Activated T-cell treated with anti-CD3 and anti-CD28 coated beads for 1 hour (primary cell): ENCODE results near the gene SMURF2.
"Not testable (repeated sequence)": the region's sequence is repeated elsewhere in the genome, so short reads cannot be mapped to it uniquely, and the experiment has no call there.

Source experiments
- DNase-seq: peaks from one replicate; pipeline ENCODE4 v3.0.0-alpha.2; 2020; ENCODE audit warnings: low read depth

Gene SMURF2

DNA sequence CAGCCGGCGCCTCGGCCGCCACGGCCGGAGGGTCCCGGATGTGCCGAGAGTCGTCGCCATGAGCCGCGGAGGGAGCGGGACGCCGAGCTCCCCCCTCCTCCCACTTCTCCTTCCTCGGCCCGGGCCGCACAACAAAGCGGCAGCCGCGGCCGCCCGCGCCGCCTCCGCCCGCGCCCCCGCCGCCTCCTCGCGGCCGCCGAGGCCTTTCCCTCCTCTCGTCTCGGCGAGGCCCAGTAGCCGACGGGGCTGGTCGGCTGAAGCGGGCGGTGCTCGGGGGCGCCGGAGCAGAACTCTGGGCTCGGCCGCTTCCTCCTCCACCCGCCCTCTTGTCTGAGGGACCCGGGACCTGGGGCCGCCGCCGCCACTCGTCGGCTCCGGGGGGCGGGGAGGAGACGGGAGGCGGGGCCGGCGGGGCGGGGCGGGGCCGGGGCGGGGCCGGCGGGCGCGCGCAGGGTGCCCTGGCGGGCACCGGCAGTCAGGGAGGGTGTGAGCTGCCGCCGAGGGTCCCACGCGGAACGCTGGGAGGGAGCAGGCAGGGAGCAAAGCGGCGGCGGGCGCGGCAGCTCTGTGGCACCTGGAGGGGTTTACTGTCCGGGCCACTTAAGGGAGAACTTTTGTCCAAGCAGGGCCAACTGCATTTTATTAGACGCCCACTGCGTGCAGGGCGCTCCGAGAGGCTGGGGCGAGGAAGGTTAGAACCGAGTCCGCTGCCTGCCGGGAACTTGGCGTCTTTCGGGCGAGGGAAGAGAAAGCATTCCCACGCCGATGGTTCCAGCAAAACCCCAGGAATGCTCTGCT lies at the start of gene SMURF2:
TSS of gene SMURF2 (minus strand) at position 332 of the 798 bp plus-strand sequence. CDS start 427 bp downstream, outside the sequence.
- peak; percentile 73 for DNase-seq

DNA sequence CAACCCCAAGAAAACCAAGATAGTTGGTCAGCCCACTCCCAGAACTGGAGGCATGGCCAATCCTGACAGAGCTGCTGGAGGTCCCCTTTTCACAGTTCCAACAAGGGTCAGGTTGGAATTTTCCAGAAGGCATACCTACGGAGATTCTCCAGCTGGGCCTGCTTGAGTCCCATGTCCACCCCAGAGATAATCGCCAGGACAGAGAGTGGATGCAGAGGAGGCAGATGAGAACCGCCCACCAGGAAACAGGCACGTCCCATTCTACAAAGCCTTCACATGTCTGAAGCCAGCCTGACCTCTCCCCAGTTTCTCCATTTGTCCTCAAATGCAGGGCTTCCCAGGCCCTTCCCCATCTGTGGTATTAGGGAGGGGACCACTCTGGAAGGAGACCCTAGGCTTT lies 47.4 kb upstream of the SMURF2 start:
- no peak for DNase-seq

DNA sequence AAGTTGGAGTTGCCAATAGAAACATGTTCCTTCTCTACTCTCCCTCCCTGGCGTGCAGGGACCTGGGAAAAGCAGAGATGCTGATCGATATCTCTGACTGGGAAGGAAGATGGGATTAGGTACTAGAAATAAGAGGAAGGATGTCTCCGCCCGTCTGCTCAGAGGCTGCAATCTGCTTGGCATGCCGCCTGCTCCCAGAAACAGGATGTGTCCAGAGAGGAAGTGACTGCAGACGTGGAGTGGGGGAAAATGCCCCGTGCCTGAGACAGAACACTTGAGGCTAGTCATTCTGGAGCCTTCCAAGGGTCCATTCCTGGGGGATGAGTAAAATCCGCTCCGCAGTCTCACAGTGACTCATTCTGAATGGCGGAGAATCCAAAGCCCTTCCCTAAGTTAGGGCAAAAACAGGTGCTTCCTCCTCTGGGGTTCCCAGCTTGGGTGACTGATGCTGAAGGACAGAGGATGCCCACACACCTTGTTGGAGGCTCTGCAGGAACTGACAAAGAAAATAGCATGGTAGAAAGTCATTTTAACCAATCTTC lies 45.0 kb upstream of the SMURF2 start:
- DNase-seq, result no peak

DNA sequence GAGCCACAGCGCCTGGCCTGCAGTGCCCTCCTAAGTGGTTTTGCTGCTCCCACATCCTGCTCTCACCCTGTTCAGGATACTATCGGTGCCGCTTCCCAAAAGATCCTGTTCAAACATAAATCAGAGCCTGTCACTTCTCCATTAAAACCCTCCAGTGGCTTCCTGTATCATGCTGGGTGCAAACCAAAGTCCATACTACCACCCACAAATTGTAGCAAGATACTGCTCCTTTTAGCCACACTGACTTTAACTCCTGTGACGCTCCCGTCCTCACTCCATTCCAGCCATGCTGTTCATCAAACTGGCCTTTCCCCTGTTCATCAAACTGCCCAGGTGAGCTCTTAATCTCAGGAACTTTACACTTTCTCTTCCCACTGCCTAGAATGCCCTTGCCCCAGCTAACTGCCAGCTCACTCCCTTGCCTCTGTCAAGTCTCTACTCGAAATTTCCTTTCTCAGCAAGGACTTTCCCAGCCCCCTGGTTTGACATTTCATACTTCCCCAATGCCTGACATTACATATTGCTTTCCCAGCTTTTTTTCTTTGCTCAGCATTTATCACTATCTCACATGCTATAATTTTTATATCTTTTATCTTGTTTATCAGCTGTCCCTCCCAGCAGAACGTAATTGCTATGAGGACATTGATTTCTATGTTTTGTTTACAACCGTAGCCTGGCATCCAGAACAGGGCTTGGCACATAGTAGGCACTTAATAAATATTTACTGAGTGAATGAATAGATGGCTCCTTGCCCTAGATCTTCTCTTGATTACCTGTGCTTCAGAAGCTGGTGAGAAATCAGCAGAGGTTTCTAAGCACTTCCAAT lies 44.3 kb upstream of the SMURF2 start:
- DNase-seq, result no peak

DNA sequence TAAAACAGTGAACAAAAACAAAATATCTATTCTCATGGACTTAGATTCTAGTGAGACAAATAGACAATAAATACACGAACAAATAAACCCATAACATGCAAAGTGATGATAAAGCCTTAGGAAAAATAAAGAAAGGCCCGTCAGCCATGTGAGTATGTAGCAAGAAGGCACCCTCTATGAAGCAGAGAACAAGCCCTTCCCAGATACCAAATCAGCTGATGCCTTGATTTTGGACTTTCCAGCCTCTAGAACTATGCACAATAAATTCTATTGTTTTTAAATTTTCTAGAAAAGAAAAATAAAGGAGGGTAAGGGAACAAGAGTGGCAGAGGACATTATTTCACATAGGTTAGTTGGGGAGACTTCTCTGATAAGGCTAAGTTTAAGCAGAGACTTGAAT lies 40.7 kb upstream of the SMURF2 start:
- DNase-seq, result no peak

DNA sequence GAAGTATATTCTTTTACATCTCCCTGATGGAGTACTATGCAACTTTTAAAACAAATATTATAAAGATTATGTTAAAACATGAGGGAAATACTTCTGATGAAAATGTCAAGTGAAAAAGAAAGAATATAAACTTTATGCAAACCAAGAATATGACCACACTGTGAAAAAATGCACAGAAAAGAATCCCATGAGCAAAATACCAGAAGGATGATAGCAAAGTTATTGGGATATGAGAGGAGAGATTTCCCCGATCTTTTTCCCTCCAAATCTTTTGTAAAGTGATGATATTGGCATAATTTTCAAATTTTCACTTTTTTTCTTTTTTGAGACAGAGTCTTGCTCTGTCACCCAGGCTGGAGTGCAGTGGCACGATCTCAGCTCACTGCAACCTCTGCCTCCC lies 36.6 kb upstream of the SMURF2 start:
- DNase-seq, result no peak

DNA sequence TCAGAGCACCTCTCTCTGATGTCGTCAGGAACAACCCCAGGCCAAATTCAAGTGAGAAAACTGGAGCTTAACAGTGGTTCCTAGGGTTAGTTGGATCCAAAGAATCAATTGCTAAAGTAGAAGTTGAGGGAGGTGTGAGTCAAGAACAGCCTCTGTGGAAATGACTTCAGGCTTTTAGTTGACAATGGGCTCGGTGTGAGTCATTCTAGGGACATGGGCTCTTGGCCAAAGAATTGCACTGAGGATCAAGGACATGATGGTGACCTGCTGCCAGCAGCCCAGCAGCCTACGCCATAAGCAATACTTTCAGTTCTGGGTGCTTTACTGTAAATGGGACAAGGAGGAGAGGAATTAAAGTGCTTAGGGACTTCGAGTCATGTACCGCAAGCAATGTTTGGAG lies 32.1 kb upstream of the SMURF2 start:
- DNase-seq, result no peak

DNA sequence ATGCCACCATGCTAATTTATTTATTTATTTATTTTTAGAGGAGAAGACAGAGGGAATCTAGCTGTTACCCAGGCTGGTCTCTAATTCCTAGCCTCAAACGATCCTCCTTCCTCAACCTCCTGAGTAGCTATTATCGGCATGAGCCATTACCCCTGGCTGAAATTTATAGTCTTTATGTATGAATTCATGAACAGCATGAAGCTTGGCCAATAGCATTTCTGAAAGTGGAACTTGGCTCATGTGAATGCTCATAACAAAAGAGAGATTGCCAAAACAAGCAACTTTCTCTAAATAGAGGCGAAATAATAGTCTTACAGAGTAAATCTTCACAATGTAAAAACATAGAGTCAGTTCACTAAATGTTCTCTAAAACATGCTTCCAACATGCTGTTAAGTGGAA lies 30.1 kb upstream of the SMURF2 start:
- DNase-seq, result no peak

DNA sequence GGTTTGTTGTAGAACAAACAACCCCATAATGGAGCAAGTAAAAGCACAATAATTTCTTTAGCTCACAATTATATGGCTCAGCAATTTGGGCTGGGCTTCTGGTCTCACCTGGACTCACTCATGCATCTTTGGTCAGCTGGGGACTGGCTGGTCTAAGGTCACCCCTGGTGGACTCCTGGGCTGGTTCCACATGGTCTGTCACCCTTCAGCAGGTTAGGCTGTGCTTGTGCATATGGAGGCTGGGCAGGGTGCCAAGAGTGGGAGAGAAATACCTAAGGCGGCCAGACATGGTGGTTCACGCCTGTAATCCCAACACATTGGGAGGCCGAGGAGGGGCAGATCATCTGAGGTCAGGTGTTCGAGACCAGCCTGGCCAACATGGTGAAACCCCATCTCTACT lies 27.0 kb upstream of the SMURF2 start:
- DNase-seq, result no peak

DNA sequence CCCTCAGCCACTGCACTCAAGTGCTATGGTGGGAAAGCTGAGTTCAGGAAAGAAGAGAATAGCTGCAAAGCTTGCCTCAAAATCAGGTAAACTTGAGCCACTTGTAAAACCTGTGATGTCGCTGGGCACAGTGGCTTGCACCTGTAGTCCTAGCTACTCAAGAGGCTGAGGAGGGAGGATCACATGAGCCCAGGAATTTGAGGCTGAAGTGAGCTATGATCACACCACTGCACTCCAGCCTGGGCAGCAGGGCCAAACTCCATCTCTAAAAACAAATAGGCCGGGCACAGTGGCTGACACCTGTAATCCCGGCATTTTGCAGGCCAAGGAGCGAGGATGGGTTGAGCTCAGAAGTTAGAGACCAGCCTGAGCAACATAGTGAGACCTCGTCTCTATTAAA lies 26.4 kb upstream of the SMURF2 start:
- no peak for DNase-seq

DNA sequence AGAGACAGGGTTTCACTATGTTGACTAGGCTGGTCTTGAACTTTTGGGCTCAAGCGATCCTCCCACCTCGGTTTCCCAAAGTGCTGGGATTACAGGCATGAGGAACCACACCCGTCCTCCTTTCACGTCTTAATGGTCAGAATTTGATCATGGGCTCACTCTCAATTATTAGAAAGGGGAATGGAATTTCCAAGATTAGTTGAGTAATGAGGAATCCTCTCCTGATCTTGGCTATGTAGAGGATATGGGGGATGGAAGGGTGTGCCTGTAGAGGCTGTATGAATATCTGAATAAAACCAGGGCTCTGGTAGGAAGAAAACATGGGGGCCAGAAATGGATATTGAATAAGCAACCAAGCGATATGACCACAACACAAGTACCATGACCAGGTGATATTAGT lies 25.9 kb upstream of the SMURF2 start:
- no peak for DNase-seq

DNA sequence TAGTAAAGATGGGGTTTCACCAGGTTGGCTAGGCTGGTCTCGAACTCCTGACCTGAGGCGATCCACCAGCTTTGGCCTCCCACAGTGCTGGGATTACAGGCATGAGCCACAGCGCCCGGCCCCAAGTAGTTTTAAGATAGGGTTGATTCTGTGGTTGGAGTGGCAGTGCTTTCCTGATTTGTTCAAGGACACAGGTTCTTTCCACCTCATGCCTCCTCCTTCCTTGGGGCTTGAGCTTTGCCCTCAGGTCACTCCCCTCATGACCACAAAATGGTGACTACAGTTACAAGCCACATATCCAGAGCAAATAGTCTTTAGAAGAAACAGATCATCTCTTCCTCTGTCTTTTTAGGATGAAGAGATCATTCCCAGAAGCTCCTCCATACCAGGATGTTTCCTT lies 25.3 kb upstream of the SMURF2 start:
- no peak for DNase-seq

DNA sequence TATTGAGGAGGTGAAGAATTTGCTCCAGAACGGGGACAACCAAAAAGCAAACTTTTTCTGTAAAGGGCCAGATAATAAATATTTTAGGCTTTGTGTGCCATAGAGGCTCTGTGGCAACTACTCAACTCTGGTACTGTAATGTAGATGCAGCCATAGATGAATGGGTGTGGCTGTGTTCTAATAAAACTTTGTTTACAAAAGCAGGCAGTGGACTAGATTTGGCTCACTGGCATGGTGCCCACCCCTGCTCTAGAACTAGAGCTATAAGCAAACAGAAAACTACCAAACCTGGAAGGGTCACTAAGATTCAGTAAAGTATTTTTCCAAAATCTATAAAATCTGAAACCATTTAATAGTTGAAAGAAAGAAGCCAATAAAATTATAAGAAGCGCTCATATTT lies 24.6 kb upstream of the SMURF2 start:
- DNase-seq, result no peak

DNA sequence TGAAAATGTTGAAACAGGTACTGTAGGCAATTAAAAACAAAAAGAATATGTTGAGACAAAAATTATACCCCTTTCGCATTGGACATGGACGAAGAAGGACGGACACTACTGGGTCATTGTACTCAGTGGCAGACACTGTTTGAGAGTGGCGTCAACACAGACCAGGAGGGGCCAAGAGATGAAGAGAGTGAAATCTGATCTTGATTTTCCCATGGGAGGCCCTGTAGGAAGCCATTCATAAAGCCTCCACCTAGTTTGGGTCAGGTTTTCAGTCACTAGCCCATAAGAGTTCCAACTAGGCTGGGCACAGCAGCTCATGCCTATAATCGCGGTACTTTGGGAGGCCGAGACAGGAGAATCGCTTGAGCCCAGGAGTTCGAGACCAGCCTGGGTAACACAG lies 23.6 kb upstream of the SMURF2 start:
- DNase-seq, result no peak

DNA sequence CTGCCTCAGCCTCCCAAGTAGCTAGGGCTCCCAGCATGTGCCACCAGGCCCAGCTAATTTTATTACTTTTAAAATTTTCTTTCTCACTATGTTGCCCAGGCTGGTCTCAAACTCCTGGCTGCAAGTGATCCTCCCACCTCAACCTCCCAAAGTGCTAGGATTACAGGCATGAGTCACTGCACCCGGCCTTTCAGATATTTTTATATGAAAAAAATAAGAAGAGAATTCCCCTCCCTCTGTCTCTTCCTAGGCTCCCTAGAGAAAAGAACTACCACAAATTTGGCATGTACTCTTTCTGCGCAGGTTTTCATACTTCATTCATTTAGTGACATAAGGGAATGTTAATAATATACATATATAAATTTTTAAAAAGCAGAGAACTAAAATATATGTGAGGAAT lies 21.7 kb upstream of the SMURF2 start:
- no peak for DNase-seq

DNA sequence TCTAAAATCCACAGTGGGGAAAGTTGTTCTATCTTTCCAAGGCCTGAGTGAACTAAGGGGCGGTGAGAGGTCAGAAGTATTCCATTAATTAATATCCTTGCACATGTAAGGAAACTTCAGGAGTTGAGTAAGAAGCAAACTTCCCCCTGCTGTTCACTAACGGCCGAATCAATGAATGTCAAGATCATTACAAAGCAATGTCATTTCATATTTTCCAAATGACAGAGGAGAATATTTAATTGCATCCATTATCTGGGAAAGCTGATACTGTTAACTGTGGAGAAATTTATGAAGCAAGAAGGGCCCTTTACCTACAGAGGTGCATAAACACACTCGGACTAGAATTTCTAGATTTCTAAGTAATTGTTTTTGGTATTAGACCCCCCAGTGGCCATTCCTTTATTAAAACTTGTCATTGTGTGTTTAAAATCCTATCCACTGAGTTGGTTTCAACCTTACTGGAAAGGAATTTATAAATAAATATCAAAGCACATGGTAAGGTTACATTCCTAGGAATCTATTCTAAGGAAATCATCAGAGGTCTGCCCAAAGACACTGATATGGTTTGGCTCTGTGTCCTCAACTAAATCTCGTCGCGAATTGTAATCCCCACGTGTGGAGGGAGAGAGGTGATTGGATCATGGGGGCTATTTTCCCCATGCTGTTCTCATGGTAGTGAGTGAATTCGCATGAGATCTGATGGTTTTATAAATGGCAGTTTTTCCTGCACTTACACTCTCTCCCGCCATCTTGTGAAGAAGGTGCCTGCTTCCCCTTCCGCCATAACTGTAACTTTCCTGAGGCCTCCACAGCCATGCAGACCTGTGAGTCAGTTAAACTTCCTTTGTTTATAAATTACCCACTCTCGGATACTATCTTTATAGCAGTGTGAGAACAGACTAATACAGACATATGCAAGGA lies 20.4 kb upstream of the SMURF2 start:
- no peak for DNase-seq

DNA sequence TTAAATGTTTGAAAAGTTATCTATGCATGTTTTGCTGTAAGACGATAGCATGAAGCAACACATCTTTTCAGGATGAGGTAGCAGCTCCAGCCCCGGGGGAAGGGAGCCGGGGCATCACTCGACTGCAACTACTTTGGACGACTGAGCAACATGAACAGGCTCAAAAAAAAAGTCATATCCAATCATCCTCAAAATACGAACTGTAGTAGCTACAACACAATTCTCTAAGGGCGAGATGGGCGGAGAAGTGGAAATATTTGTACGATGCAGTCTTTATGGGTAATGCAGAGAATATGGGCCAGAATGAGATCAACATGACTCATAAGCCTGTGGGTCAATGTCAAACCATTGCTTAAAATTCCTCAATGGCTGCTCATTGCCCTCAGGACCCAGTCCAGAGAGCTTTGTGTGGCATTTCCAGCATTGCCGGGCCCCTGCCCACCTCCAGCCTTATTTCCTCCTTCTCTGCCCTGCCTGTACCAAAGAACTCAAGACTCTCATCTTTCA lies 17.7 kb upstream of the SMURF2 start:
- no peak for DNase-seq

DNA sequence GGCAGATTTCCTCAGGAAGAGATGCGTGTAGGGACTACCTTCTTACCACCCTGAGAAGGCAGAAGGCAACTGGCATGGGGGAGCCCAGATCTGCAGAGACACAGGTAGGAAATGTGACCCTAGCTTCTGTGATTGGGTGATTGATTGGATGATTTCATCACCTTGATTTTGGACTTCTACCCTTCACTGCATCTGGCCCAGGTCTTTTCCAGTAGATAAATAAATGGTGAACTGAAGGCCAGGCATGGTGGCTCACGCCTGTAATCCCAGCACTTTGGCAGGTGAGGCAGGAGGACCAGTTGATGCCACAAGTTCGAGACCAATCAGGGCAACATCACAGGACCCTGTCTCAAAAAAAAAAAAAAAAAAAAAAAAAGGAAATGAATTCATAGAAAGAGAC lies 14.7 kb upstream of the SMURF2 start:
- DNase-seq, result no peak

DNA sequence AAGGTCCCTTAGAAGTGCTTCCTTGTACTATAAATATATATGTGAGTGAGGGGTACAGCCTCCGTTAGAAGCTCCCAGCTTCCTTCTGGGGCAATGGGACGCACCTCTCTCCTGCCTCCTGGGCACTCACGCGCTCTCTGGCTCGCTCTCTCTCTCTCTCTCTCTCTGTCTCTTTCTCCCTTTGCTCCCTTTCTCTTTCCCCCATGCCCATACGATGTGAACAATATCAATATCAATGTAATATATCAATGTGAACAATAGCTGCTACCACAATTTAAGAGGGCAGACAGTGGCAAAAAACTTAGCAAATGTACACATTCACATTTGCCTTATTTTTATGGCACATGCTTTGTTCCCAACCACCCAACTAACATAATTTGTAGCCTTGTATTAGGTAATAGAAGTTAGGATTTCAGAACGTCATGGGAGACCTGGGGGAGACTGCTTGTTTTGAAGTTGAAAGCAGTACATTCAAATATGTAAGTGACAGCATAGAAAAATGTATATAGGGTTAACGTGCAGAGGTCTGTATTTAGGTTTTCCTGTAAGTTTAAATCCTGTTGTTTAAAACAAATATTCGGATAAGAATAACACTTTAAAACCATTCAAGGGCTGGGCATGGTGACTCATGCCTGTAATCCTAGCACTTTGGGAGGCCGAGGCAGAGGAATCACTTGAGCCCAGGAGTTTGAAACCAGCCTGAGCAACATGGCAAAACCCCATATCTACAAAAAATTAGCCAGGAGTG lies 8.9 kb upstream of the SMURF2 start:
- not testable (repeated sequence) for DNase-seq

DNA sequence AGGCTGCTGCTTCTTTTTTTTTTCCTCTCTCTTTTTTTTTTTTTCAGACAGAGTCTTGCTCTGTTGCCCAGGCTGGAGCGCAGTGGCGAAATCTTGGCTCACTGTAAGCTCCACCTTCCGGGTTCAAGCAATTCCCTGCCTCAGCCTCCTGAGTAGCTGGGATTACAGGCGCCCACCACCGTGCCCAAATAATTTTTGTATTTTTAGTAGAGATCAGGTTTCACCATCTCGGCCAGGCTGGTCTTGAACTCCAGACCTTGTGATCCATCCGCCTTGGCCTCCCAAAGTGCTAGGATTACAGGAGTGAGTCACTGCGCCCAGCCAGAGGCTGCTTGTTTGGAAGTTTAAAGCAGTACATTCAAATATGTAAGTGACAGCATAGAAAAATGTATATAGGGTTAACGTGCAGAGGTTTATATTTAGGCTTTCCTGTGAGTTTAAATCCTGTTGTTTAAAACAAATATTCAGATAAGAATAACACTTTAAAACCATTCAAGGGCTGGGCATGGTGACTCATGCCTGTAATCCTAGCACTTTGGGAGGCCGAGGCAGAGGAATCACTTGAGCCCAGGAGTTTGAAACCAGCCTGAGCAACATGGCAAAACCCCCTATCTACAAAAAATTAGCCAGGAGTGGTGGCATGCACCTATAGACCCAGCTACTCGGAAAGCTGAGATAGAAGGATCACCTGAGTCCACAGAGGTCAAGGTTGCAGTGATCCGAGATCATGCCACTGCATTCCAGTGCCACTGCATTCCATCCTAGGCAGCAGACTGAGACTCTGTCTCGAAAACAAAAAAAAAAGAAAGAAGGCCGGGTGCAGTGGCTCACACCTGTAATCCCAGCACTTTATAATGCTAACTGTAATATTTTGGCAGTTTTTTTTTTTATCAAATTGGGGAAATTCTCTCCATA lies 6.0 kb upstream of the SMURF2 start:
- not testable (repeated sequence) for DNase-seq
